ENCODE measurements around the gene MTX2. TPM values are rescaled to one million over a fixed set of nuclear protein-coding genes. Genes with fewer than 3 reads are reported as not detected.

Gene MTX2
- total and polyA plus RNA-seq, 8 donors = 12.2 to 150 (median 37.1) TPM

DNA sequence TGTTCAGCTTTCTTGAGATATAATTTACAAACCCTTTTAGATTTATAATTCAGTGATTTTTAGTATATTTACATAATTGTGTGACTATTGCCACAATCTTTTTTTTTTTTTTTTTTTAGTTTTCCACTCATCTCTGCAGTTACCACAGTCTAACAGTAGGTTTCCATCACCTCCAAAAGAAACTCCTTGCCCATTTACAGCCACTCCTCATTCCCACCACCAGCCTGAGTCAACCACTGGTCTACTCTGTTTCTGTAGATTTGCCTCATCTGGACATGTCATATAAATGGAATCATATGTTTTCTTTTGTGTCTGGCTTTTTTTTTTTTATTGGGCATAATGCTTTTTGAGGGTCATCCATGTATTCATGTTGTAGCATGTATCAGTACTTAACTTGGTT, 16.1 kb downstream of the MTX2 start:
- no peak for DNase-seq

DNA sequence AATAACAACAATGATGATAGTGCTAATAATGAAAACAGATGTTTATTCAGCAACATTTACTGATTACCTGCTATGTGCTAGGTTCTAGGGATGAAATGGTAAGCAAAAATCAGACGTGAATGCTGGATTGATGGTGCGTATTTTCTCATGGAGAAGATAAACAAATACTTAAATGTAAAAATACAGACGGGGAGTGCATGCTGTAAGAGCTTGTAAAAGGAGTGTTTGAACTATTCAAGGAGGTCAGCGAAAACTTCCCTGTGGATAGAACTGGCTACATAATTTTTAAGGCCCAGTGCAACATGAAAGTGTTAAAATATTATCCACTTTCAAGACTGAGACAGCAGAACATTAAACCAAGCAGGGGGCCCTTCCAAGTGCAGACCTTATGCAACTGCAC, 22.1 kb downstream of the MTX2 start:
- no peak for DNase-seq
- Histone ChIP-seq H3K9me3 (no peaks in the 10 kb centered on the region), H3K4me3 (no peak overlapping the region), H3K4me1 (peaks cover 0 to 30% (median 16%) of the 10 kb centered on the region in 4 donors), H3K27me3 (no peaks in the 10 kb centered on the region), H3K36me3 (no peaks in the 10 kb centered on the region), H3K27ac (no peak overlapping the region)
- intact Hi-C loops (cut with DNase I; ENCODE audit: low total_unique reads) = no loop called here
- TF ChIP-seq POLR2A (IDR thresholded peaks at IDR 0.05) (no peak), EP300 (IDR thresholded peaks at IDR 0.05) (no peak), POLR2AphosphoS5 (IDR thresholded peaks at IDR 0.05) (no peak)
- TF ChIP-seq, protein P1, sequence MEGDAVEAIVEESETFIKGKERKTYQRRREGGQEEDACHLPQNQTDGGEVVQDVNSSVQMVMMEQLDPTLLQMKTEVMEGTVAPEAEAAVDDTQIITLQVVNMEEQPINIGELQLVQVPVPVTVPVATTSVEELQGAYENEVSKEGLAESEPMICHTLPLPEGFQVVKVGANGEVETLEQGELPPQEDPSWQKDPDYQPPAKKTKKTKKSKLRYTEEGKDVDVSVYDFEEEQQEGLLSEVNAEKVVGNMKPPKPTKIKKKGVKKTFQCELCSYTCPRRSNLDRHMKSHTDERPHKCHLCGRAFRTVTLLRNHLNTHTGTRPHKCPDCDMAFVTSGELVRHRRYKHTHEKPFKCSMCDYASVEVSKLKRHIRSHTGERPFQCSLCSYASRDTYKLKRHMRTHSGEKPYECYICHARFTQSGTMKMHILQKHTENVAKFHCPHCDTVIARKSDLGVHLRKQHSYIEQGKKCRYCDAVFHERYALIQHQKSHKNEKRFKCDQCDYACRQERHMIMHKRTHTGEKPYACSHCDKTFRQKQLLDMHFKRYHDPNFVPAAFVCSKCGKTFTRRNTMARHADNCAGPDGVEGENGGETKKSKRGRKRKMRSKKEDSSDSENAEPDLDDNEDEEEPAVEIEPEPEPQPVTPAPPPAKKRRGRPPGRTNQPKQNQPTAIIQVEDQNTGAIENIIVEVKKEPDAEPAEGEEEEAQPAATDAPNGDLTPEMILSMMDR (IDR thresholded peaks at IDR 0.05) = no peak
- 73 to 84% (median 80%) methylated on average over 4 of the region's 4 CpGs for WGBS, 5 donors

More for the DNA sequence above, 16.1 kb downstream of the MTX2 start:
- no peak overlapping the region for H3K4me3 ChIP-seq
- peaks cover 0 to 19% (median 6%) of the 10 kb centered on the region in 4 donors for H3K4me1 ChIP-seq
- no peaks in the 10 kb centered on the region for H3K9me3 ChIP-seq
- H3K27ac ChIP-seq = no peak overlapping the region
- TF ChIP-seq EP300 (IDR thresholded peaks at IDR 0.05) (no peak), POLR2AphosphoS5 (IDR thresholded peaks at IDR 0.05) (no peak), POLR2A (IDR thresholded peaks at IDR 0.05) (no peak)
- TF ChIP-seq, protein P1 (IDR thresholded peaks at IDR 0.05) = no peak
- H3K36me3 ChIP-seq = no peaks in the 10 kb centered on the region
- H3K27me3 ChIP-seq = no peaks in the 10 kb centered on the region
- intact Hi-C loops (cut with DNase I; ENCODE audit: low total_unique reads) = no loop called here

DNA sequence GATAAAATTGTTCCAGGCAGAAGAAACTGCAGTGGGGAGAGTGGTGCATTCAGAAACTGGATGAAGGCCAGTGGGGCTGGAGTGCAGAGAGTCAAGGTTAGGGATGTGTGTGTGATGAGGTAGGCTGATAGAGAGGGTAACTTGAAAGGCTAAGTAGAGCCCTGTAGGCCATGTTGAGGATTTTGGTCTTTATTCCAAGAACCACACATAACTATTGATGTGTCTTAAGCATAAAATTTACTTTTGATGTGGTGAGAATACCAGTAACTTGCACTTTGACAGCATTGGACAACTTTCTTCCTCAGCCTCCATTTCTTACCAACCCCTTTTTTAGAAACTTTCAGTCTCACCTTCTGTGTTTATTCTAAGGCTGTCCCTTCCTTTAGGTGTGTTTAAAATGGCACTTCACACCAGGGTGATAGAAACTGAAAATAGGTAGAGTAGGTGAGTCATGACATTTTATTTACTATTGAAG, 22.6 kb downstream of the MTX2 start:
- Histone ChIP-seq H3K27me3 (no peaks in the 10 kb centered on the region), H3K4me3 (no peak overlapping the region), H3K27ac (no peak overlapping the region), H3K4me1 (peaks cover 0 to 30% (median 16%) of the 10 kb centered on the region in 4 donors), H3K36me3 (no peaks in the 10 kb centered on the region), H3K9me3 (no peaks in the 10 kb centered on the region)
- no peak for TF ChIP-seq POLR2A (IDR thresholded peaks at IDR 0.05)
- no peak for TF ChIP-seq EP300 (IDR thresholded peaks at IDR 0.05)
- TF ChIP-seq, protein P1 (IDR thresholded peaks at IDR 0.05) = no peak
- TF ChIP-seq POLR2AphosphoS5 (IDR thresholded peaks at IDR 0.05) = no peak
- no peak for DNase-seq
- intact Hi-C loops (cut with DNase I; ENCODE audit: low total_unique reads) = no loop called here

DNA sequence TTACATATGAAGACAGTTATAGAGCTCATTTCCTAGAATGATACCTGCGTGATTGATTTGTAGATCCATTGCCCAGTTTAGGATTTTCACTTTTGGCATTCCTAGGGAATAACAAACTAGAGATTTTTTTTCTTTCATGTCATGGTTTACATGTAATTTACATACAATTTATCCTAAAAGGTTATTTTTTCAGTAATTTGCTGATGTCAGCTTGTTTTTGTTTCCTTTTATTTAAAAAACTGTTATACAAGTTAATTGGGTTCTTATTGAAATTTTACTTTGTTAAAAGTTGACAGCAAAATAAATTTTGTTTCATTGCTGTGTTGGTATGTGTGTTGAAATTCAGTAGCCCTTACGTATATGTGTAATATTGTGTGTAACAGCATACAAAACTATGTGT, 23.4 kb downstream of the MTX2 start:
- Histone ChIP-seq H3K27ac (no peak overlapping the region), H3K4me3 (no peak overlapping the region), H3K9me3 (no peaks in the 10 kb centered on the region), H3K4me1 (peaks cover 0 to 30% (median 16%) of the 10 kb centered on the region in 4 donors), H3K27me3 (no peaks in the 10 kb centered on the region), H3K36me3 (no peaks in the 10 kb centered on the region)
- no peak for DNase-seq
- TF ChIP-seq EP300 (IDR thresholded peaks at IDR 0.05) (no peak), POLR2AphosphoS5 (IDR thresholded peaks at IDR 0.05) (no peak), POLR2A (IDR thresholded peaks at IDR 0.05) (no peak)
- TF ChIP-seq, protein P1 (IDR thresholded peaks at IDR 0.05) = no peak
- intact Hi-C loops (cut with DNase I; ENCODE audit: low total_unique reads) = no loop called here
- WGBS, 5 donors = 95 to 98% (median 96%) methylated on average over 2 of the region's 2 CpGs

Measured in stomach (tissue), 9 donors.